ENCODE measurements around the gene DGCR6L. TPM values are rescaled to one million over a fixed set of nuclear protein-coding genes. Genes with fewer than 3 reads are reported as not detected.
"Not testable (repeated sequence)": the region's sequence is repeated elsewhere in the genome, so short reads cannot be mapped to it uniquely, and the experiment has no call there.

The DGCR6L gene
- total RNA-seq, 1 experiment from 2014 or later = 38.6 TPM

GRCh38 chr22:20308806-20309650, 10.8 kb downstream of the DGCR6L start:
- not testable (repeated sequence) for H4K20me1 ChIP-seq (ENCODE audit: control insufficient read depth, insufficient read depth, insufficient read length); H3K36me3 Mint-ChIP-seq (ENCODE audit: insufficient read depth in 1 of 3, low read depth in 3 of 3); H3K4me1 ChIP-seq (ENCODE audit: insufficient read depth, low read length); H2BK20ac ChIP-seq (ENCODE audit: low read depth, low read length, poor library complexity, severe bottlenecking); H4K8ac ChIP-seq (replicated peaks; ENCODE audit: insufficient read length, low read depth, low read length); H3K9me3 Mint-ChIP-seq; H3K56ac ChIP-seq (ENCODE audit: insufficient read length, low read depth, low read length); H3K9ac ChIP-seq (ENCODE audit: extremely low read depth, insufficient read length, low read length); H2BK12ac ChIP-seq (ENCODE audit: insufficient read length, low read depth, low read length); H3K14ac ChIP-seq (ENCODE audit: insufficient read depth, low read length); H4K5ac ChIP-seq (ENCODE audit: insufficient read length, low read depth, low read length); H4K91ac ChIP-seq (ENCODE audit: insufficient read length, low read depth, low read length); H3K4me1 Mint-ChIP-seq; H3K27me3 Mint-ChIP-seq (ENCODE audit: low read depth); H3K23me2 ChIP-seq (ENCODE audit: insufficient read length, low read depth, low read length, poor library complexity, severe bottlenecking); H3K9me3 ChIP-seq (ENCODE audit: control insufficient read depth, low read depth, low read length); H3K4ac ChIP-seq (ENCODE audit: low read depth, low read length); H2BK5ac ChIP-seq (ENCODE audit: insufficient read length, low read length); H3K4me2 ChIP-seq (ENCODE audit: insufficient read depth, insufficient read length, low read length); H3K79me2 ChIP-seq (ENCODE audit: insufficient read depth, low read length); H2BK120ac ChIP-seq (ENCODE audit: low read depth, low read length, poor library complexity, severe bottlenecking); H2AFZ ChIP-seq (ENCODE audit: low read length); H2BK15ac ChIP-seq (ENCODE audit: low read depth, low read length); H3T11ph ChIP-seq (ENCODE audit: low read length); DNase-seq; H3K23ac ChIP-seq (ENCODE audit: insufficient read length, low read depth, low read length); H3K4me3 Mint-ChIP-seq; H3K27me3 ChIP-seq (ENCODE audit: insufficient read depth, low read length); H3K79me1 ChIP-seq (ENCODE audit: insufficient read depth, low read depth, low read length, poor library complexity, severe bottlenecking); H3K27ac Mint-ChIP-seq; H3K18ac ChIP-seq (ENCODE audit: insufficient read length, low read depth, low read length); H2AK5ac ChIP-seq (ENCODE audit: insufficient read length, low read length); H3K27ac ChIP-seq (ENCODE audit: insufficient read length, low read depth, low read length)
- no CpG with 5 or more reads among the region's 22 CpGs for WGBS (ENCODE audit: extremely low coverage, insufficient read length, low lambda C conversion rate)

- H3K9ac ChIP-seq (ENCODE audit: extremely low read depth, insufficient read length, low read length); H2BK15ac ChIP-seq (ENCODE audit: low read depth, low read length); H3K23ac ChIP-seq (ENCODE audit: insufficient read length, low read depth, low read length); H3K4ac ChIP-seq (ENCODE audit: low read depth, low read length); H4K91ac ChIP-seq (ENCODE audit: insufficient read length, low read depth, low read length); H3K9me3 Mint-ChIP-seq; H2AK5ac ChIP-seq (ENCODE audit: insufficient read length, low read length); H3T11ph ChIP-seq (ENCODE audit: low read length); H3K18ac ChIP-seq (ENCODE audit: insufficient read length, low read depth, low read length); H3K23me2 ChIP-seq (ENCODE audit: insufficient read length, low read depth, low read length, poor library complexity, severe bottlenecking); H3K14ac ChIP-seq (ENCODE audit: insufficient read depth, low read length); DNase-seq; H3K27me3 ChIP-seq (ENCODE audit: insufficient read depth, low read length); H3K4me1 Mint-ChIP-seq; H3K4me2 ChIP-seq (ENCODE audit: insufficient read depth, insufficient read length, low read length); H3K56ac ChIP-seq (ENCODE audit: insufficient read length, low read depth, low read length); H3K4me3 Mint-ChIP-seq; H2BK120ac ChIP-seq (ENCODE audit: low read depth, low read length, poor library complexity, severe bottlenecking); H3K27me3 Mint-ChIP-seq (ENCODE audit: low read depth); H2BK12ac ChIP-seq (ENCODE audit: insufficient read length, low read depth, low read length); H2BK20ac ChIP-seq (ENCODE audit: low read depth, low read length, poor library complexity, severe bottlenecking); H3K9me3 ChIP-seq (ENCODE audit: control insufficient read depth, low read depth, low read length); H3K79me2 ChIP-seq (ENCODE audit: insufficient read depth, low read length); H3K36me3 Mint-ChIP-seq (ENCODE audit: insufficient read depth in 1 of 3, low read depth in 3 of 3); H4K20me1 ChIP-seq (ENCODE audit: control insufficient read depth, insufficient read depth, insufficient read length); H4K5ac ChIP-seq (ENCODE audit: insufficient read length, low read depth, low read length); H4K8ac ChIP-seq (replicated peaks; ENCODE audit: insufficient read length, low read depth, low read length); H3K27ac ChIP-seq (ENCODE audit: insufficient read length, low read depth, low read length); H2BK5ac ChIP-seq (ENCODE audit: insufficient read length, low read length); H3K4me1 ChIP-seq (ENCODE audit: insufficient read depth, low read length); H3K27ac Mint-ChIP-seq; H3K79me1 ChIP-seq (ENCODE audit: insufficient read depth, low read depth, low read length, poor library complexity, severe bottlenecking); H2AFZ ChIP-seq (ENCODE audit: low read length): not testable (repeated sequence)
- no CpG with 5 or more reads among the region's 14 CpGs for WGBS (ENCODE audit: extremely low coverage, insufficient read length, low lambda C conversion rate)
Measured at GRCh38 chr22:20307448-20308447, 12.1 kb downstream of the DGCR6L start.

Data from H9 (cell line).